ENCODE measurements around the gene SEC31A. TPM values are rescaled to one million over a fixed set of nuclear protein-coding genes. Genes with fewer than 3 reads are reported as not detected.
"Not testable (repeated sequence)": the region's sequence is repeated elsewhere in the genome, so short reads cannot be mapped to it uniquely, and the experiment has no call there.

Gene SEC31A, protein sequence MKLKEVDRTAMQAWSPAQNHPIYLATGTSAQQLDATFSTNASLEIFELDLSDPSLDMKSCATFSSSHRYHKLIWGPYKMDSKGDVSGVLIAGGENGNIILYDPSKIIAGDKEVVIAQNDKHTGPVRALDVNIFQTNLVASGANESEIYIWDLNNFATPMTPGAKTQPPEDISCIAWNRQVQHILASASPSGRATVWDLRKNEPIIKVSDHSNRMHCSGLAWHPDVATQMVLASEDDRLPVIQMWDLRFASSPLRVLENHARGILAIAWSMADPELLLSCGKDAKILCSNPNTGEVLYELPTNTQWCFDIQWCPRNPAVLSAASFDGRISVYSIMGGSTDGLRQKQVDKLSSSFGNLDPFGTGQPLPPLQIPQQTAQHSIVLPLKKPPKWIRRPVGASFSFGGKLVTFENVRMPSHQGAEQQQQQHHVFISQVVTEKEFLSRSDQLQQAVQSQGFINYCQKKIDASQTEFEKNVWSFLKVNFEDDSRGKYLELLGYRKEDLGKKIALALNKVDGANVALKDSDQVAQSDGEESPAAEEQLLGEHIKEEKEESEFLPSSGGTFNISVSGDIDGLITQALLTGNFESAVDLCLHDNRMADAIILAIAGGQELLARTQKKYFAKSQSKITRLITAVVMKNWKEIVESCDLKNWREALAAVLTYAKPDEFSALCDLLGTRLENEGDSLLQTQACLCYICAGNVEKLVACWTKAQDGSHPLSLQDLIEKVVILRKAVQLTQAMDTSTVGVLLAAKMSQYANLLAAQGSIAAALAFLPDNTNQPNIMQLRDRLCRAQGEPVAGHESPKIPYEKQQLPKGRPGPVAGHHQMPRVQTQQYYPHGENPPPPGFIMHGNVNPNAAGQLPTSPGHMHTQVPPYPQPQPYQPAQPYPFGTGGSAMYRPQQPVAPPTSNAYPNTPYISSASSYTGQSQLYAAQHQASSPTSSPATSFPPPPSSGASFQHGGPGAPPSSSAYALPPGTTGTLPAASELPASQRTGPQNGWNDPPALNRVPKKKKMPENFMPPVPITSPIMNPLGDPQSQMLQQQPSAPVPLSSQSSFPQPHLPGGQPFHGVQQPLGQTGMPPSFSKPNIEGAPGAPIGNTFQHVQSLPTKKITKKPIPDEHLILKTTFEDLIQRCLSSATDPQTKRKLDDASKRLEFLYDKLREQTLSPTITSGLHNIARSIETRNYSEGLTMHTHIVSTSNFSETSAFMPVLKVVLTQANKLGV
- 10 to 100 TPM; 87.8 to 88.1 TPM for total RNA-seq

DNA sequence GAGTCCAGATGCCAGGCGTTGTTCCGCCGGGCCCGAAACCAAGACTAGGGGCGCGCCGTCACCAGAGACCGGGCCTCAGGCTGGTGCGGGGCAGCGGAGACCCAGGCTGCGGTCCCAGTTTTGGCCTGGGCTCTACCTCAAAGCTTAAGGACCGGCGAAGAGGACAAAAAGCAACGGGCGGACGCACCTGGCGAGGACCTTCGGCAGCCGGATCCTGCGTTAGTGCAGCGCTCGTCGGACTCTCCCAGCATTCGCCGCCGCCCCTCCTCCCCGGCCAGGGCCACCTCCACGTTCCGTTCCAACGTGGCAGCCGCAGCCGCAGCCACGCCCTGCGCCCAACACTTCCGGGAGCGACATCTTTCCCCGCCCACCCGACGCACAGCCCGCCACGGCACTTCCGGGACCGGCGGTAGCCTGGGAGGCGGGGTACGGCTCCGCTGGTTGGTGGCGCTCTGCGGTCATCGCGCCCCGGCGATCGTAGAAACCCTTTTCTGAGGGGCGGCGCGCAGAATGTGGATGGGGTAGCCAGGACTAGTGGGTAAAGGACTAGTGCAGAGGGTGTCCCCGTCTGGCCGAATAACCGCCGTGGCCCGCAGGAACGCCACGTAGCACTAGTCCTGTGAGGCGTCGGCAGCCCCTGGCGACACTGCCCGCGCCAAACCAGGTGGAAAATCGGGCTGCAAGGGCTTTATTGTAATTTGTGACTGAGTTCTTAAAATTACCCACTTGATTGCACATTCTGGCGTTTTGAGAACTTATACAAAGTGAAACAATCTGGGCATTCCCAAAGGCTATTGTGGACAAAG lies at the start of gene SEC31A:
SEC31A (minus strand) TSS at position 253 of the 806 bp plus-strand sequence. CDS start 9,217 bp downstream, outside the sequence.
- POLR2A ChIA-PET = interaction anchor here (0.7 to 2.3 kb wide), 3 partner anchors 9 to 122 kb away, joined by 3 to 8 read pairs (median 5); partner anchors contain the start of gene THAP9
- intact Hi-C loops (cut with micrococcal nuclease) = loop anchor here (1.0 to 2.0 kb wide), 6 partner anchors 9 to 462 kb away; partner anchors contain the start of gene THAP9
- Mint-ChIP-seq H3K36me3 (peaks cover 22% of the 10 kb centered on the region), H3K4me1 (ENCODE audit: low read depth) (peaks cover 35% of the 10 kb centered on the region), H3K27ac (peak within 1 kb of the TSS; percentile 95), H3K9me3 (no peaks in the 10 kb centered on the region), H3K27me3 (no peaks in the 10 kb centered on the region), H3K4me3 (peak within 1 kb of the TSS; percentile 95)
- DNase-seq = peak; percentile 98
- CTCF ChIA-PET = interaction anchor here (0.5 to 1.1 kb wide), 4 partner anchors 9 to 40 kb away, joined by 3 to 4 read pairs (median 4); partner anchors contain the start of gene THAP9

DNA sequence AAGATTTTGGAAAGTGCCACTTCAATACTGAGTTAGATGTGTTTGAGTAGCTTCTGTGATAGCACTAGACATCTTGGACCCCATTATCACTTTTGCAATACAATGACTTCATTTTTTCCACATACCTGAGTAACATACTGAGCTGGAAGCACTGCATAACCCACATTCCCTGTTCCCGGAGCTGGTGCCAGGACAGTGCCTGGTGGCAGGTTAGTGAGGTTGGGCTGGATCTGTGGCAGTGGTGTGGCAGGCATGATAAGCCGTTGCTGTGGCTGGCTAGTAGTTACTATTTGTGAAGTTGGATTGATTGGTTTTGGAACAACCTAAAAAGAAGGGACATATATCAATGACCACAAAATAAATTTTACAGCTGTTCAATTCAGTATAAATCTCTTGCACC lies 48.5 kb upstream of the SEC31A start:
- ChIA-PET POLR2A (no interaction called here), CTCF (no interaction called here)
- no peaks in the 10 kb centered on the region for H3K4me1 Mint-ChIP-seq (ENCODE audit: low read depth)
- no peaks in the 10 kb centered on the region for H3K27me3 Mint-ChIP-seq
- H3K4me3 Mint-ChIP-seq = no peak overlapping the region
- H3K27ac Mint-ChIP-seq = no peak overlapping the region
- intact Hi-C loops (cut with micrococcal nuclease) = no loop called here
- H3K9me3 Mint-ChIP-seq = no peaks in the 10 kb centered on the region
- H3K36me3 Mint-ChIP-seq = peaks cover 34% of the 10 kb centered on the region
- DNase-seq = no peak

DNA sequence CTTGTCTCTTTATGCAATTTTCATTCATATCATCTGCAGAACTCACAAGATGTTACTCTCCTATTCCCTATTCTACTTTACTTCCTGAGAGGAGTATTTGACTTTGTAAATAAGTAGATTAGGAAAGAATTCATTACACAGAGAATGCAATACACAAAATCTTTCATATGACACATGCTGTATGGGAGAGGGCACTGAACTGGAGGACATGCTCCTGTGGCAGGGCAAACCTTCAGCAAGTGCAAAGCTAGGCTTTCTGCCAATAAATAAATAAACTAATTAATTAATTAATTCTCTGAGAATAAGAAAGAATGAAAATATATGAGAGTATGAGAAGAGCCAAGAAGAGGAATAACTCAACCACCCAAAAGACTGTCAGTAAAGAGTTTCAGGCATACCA lies 43.5 kb upstream of the SEC31A start:
- H3K9me3 Mint-ChIP-seq = no peaks in the 10 kb centered on the region
- ChIA-PET CTCF (no interaction called here), POLR2A (no interaction called here)
- H3K36me3 Mint-ChIP-seq = peaks cover 51% of the 10 kb centered on the region
- no peak overlapping the region for H3K27ac Mint-ChIP-seq
- no peaks in the 10 kb centered on the region for H3K4me1 Mint-ChIP-seq (ENCODE audit: low read depth)
- DNase-seq = no peak
- H3K4me3 Mint-ChIP-seq = no peak overlapping the region
- H3K27me3 Mint-ChIP-seq = no peaks in the 10 kb centered on the region
- intact Hi-C loops (cut with micrococcal nuclease) = no loop called here

DNA sequence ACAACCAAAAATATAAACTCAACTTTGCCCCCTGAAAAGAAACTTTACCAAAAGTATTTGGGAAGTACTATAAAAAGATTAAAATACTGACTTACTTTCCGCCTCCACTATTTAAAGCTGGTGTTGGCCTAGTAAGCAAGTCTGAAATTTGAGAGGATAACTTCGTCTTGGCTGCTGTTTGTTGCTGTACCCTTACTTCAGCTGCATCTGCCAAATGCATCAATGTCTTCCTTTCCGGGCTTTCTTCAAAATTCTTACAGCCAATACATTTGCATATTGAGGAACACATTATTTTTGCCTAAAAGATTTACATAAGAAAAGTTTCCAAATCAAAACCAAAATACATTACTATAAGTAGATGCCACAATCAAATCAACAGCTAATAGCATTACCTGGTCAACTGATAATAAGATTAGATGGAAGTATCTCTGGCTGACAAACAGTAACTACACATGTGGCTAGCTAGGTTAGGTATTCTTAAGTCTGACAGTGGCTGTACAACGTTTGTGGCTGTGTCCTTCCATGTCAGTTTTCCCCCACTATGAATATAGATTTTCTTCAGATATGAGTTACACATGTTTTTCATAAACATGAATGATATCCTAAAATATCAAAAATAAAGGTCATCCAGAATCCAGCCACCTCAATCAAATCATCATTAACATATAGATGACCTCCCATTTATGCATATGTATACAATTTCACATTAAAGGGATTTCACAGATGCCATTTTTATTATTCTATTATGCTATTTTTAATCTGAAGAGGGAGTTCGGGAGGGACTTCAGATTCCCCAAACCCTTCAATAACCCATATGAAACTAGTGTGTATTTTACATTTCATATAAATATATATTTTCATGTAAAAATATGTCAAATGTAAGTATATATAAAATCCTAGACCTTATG lies 40.1 kb upstream of the SEC31A start:
- intact Hi-C loops (cut with micrococcal nuclease) = no loop called here
- ChIA-PET POLR2A (no interaction called here), CTCF (interaction anchor here (0.6 to 0.8 kb wide), 2 partner anchors 40 to 107 kb away, joined by 3 read pairs; no protein-coding TSS in a partner anchor)
- Mint-ChIP-seq H3K27me3 (no peaks in the 10 kb centered on the region), H3K36me3 (peaks cover 46% of the 10 kb centered on the region), H3K9me3 (no peaks in the 10 kb centered on the region), H3K4me3 (no peak overlapping the region), H3K27ac (no peak overlapping the region), H3K4me1 (ENCODE audit: low read depth) (no peaks in the 10 kb centered on the region)
- DNase-seq = no peak

DNA sequence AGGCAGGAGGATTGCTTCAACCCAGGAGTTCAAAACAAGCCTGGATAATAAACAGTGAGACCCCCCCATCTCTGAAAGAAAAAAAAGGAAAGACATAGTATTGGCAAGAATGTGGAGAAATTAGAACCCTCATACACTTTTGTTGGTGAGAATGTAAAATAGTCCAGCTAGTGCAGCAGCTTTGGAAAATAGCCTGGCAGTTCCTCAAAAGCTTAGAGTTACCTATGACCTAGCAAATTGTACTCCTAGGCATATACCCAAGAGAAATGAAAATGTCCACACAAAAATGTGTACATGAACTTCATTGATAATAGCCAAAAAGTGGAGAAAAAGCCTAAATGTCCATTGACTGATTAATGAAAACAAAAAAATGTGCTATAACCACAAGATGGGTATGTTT lies 30.8 kb upstream of the SEC31A start:
- ChIA-PET POLR2A (no interaction called here), CTCF (no interaction called here)
- Mint-ChIP-seq H3K27me3 (no peaks in the 10 kb centered on the region), H3K9me3 (no peaks in the 10 kb centered on the region), H3K4me1 (ENCODE audit: low read depth) (no peaks in the 10 kb centered on the region), H3K36me3 (peaks cover 1% of the 10 kb centered on the region), H3K4me3 (no peak overlapping the region), H3K27ac (no peak overlapping the region)
- no peak for DNase-seq
- intact Hi-C loops (cut with micrococcal nuclease) = no loop called here

DNA sequence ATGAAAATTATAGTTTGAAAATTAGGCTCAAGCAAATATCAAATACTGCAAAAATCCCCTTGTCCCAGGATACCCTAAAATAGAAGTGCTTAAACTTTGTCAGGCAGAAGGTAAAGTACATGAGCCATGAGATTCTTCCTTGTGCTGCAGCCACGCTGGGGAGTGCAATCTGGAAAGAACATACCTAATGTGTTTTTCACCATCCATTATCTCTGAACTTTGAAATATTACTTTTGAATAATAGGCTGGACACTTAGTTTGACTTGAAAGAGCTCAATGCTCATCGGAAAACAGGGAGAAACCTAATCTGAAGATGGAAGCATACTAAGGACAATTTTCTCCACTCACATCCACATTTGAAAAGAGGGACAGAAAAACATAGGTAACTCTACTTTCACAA lies 28.4 kb upstream of the SEC31A start:
- intact Hi-C loops (cut with micrococcal nuclease) = no loop called here
- no peak overlapping the region for H3K27ac Mint-ChIP-seq
- no peaks in the 10 kb centered on the region for H3K9me3 Mint-ChIP-seq
- H3K4me1 Mint-ChIP-seq (ENCODE audit: low read depth) = no peaks in the 10 kb centered on the region
- CTCF ChIA-PET = no interaction called here
- no peak overlapping the region for H3K4me3 Mint-ChIP-seq
- POLR2A ChIA-PET = no interaction called here
- H3K27me3 Mint-ChIP-seq = no peaks in the 10 kb centered on the region
- no peak for DNase-seq
- peaks cover 3% of the 10 kb centered on the region for H3K36me3 Mint-ChIP-seq

DNA sequence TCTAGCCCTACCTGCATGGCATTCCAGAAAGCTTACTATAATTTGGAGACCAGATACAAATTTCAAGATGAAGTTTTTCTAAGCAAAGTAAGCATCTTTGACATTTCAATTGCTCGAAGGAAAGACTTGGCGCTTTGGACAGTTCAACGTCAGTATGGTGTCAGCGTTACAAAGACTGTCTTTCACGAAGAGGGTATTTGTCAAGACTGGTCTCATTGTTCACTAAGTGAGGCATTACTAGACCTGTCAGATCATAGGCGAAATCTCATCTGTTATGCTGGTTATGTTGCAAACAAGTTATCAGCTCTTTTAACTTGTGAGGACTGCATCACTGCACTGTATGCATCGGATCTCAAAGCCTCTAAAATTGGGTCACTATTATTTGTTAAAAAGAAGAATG lies 27.1 kb upstream of the SEC31A start:
- peaks cover 4% of the 10 kb centered on the region for H3K36me3 Mint-ChIP-seq
- no peak for DNase-seq
- no peak overlapping the region for H3K27ac Mint-ChIP-seq
- ChIA-PET CTCF (no interaction called here), POLR2A (no interaction called here)
- intact Hi-C loops (cut with micrococcal nuclease) = no loop called here
- H3K9me3 Mint-ChIP-seq = no peaks in the 10 kb centered on the region
- H3K4me1 Mint-ChIP-seq (ENCODE audit: low read depth) = no peaks in the 10 kb centered on the region
- H3K27me3 Mint-ChIP-seq = no peaks in the 10 kb centered on the region
- H3K4me3 Mint-ChIP-seq = no peak overlapping the region

DNA sequence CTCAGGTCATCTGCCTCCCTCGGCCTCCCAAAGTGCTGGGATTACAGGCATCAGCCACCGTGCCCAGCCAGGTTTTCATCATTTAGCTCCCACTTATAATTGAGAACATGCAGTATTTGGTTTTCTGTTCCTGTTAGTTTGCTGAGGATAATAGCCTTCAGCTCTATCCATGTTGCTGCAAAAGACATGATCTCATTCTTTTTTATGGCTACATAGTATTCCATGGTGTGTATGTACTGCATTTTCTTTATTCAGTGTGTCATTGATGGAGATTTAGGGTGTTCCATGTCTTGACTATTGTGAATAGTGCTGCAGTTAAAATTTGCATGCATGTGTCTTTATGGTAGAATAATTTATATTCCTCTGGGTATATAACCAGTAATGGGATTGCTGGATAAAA lies 23.0 kb upstream of the SEC31A start:
- H3K27ac Mint-ChIP-seq; H3K9me3 Mint-ChIP-seq; intact Hi-C loops (cut with micrococcal nuclease); DNase-seq; H3K27me3 Mint-ChIP-seq; H3K4me3 Mint-ChIP-seq; POLR2A ChIA-PET; CTCF ChIA-PET; H3K36me3 Mint-ChIP-seq; H3K4me1 Mint-ChIP-seq (ENCODE audit: low read depth): not testable (repeated sequence)

DNA sequence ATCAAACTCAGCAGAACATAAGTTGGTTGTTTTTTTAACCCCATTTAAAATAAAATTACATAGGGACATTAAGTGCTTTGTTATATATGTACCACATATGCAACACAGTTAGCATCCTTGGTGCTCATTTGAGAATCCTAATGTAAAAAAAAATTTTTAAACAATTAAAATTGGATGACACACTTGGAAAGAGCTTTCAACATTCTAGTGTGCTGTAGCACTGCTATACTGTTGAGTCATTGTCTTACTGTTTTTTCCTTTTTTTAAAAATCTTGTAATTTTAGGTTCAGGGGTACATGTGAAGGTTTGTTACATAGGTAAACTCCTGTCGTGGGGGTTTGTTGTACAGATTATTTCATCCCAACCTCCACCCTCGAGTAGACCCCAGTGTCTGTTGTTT lies 22.4 kb upstream of the SEC31A start:
- DNase-seq = no peak
- ChIA-PET CTCF (no interaction called here), POLR2A (interaction anchor here (0.5 kb wide), 1 partner anchor 32 kb away, joined by 4 read pairs; no protein-coding TSS in a partner anchor)
- Mint-ChIP-seq H3K27me3 (no peaks in the 10 kb centered on the region), H3K4me1 (ENCODE audit: low read depth) (no peaks in the 10 kb centered on the region), H3K9me3 (no peaks in the 10 kb centered on the region), H3K36me3 (peaks cover 4% of the 10 kb centered on the region), H3K27ac (no peak overlapping the region), H3K4me3 (no peak overlapping the region)
- intact Hi-C loops (cut with micrococcal nuclease) = no loop called here

DNA sequence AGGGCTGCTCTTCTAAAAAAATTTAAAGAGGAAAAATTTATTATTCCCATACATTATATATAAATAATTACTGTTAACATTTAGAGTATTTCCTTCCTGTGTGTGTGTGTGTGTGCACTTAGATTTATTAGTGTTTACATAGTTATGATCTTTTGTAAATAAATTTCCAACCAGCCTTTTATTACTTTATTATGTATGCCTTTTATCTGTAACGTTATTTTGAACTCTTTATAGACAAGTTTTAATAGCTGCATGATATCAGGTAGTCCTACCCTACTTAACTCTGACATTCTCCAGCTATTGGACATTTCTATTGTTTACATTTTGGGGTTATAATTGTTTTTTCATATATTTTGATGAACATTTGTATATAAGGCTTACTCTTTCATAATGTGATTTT lies 18.4 kb upstream of the SEC31A start:
- ChIA-PET POLR2A (no interaction called here), CTCF (interaction anchor here (0.6 kb wide), 2 partner anchors 366 to 472 kb away, joined by 3 read pairs; no protein-coding TSS in a partner anchor)
- Mint-ChIP-seq H3K4me3 (no peak overlapping the region), H3K9me3 (no peaks in the 10 kb centered on the region), H3K27ac (no peak overlapping the region), H3K27me3 (no peaks in the 10 kb centered on the region), H3K36me3 (peaks cover under 1% of the 10 kb centered on the region), H3K4me1 (ENCODE audit: low read depth) (peaks cover 14% of the 10 kb centered on the region)
- DNase-seq = no peak
- intact Hi-C loops (cut with micrococcal nuclease) = loop anchor here (10.0 kb wide), 1 partner anchor 1415 kb away; no protein-coding TSS in a partner anchor

Measured in activated CD4-positive, alpha-beta memory T cell treated with anti-CD3 and anti-CD28 coated beads for 36 hours (primary cell).